H1 (cell line): ENCODE results near the gene MGLL. TPM values are rescaled to one million over a fixed set of nuclear protein-coding genes. Genes with fewer than 3 reads are reported as not detected.

Experiments
- CHD7 ChIP-seq: fragments of 300-600 bp; sonication (generic); IDR thresholded peaks from 2 replicates; pipeline ENCODE4 v1.7.1; 2012; ENCODE audit warnings: low read length, moderate library complexity, mild to moderate bottlenecking, inconsistent platforms; ENCODE audit not compliant: insufficient replicate concordance
- MAX ChIP-seq: IDR thresholded peaks from 2 replicates; pipeline ENCODE4 v1.6.1; 2012; ENCODE audit warnings: inconsistent platforms
- polyA plus RNA-seq, 7 experiments: library from polyadenylated mRNA; depleted of rRNA in 3 of 7; stranded (reverse) in 5 of 7; unstranded in 2 of 7; fragments of >200 nt in 5 of 7; fragments of 200-250 nt in 2 of 7; gene quantifications; 1 replicate in 5 of 7; 2 replicates in 1 of 7; 4 replicates in 1 of 7; pipeline versions ENCODE4 v1.2.1 to v1.2.3, GENCODE V29; 2011 to 2013; ENCODE audit warnings: missing spikeins in 2 of 7, mixed read lengths in 2 of 7
- total RNA-seq: library from RNA; stranded (reverse); fragmentation: NEBNext Ultra II Directional; extraction: Animal tissue kit (Norgen Biotek cat#: 25700); gene quantifications from 2 replicates; pipeline ENCODE4 v1.2.1, GENCODE V29; 2021

MGLL gene
- total and polyA plus RNA-seq, 2 of the 8 experiments (the other 6 are each of a cell fraction or from before 2014, with no cell fraction given): 0.05 to 0.34 TPM

- TF ChIP-seq MAX (no peak), CHD7 (no peak)
These were observed 14.1 kb downstream of the MGLL start (continued) for GRCh38 chr3:127808197-127808596.
